WTC11 (cell line): ENCODE data around the gene SH2D6.

Experiments used
- CTCF ChIP-seq: fragments of 200-600 bp; IDR thresholded peaks from 2 replicates; pipeline ENCODE4 v1.8.0; 2022; ENCODE audit warnings: antibody characterized with exemption
- NFYB ChIP-seq: sonication (generic); formaldehyde crosslinking; conservative IDR thresholded peaks from 2 replicates; pipeline ENCODE4 v1.8.0; 2022; ENCODE audit warnings: low read depth, missing genetic modification reagents
- ZBTB21 ChIP-seq: sonication (generic); formaldehyde crosslinking; IDR thresholded peaks from 2 replicates; pipeline ENCODE4 v1.8.1; 2023; ENCODE audit warnings: mild to moderate bottlenecking, missing genetic modification reagents, borderline replicate concordance

GRCh38 chr2:85459771-85460170, 41.3 kb downstream of the SH2D6 start:
- TF ChIP-seq CTCF (no peak), ZBTB21 (CRISPR knock-in tag) (no peak), NFYB (CRISPR knock-in tag) (no peak)
